ENCODE data around the gene C16orf92.

Gene C16orf92

DNA sequence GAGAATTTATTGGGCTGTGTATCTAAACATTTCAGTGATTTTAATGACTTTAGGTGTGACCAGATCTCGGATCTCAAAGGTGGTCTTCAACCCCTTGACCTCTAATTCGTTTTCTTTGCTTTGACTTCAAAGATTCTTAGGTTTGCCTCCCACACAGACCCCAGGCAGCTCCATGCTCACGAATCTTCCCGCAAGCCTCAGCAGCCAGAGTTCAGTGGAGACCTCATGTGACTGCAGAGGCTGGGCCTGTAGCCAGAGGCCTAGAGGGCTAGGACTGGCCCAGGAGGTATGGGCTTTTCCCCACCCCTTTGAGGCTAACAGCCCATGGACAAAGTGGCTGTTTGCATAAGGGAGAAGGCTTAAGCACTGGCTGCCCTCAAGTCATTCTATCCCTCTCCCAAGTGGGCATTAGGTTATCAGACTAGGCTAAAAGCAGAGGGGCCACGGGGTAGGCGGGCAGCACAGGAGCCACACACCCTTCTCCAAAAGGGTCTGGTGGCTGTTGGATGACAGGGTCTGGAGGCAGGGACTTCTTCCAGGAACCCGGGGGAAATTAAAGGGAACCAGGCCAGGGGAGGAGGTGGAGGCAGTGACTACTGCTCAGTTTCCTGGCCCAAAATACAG lies 30.5 kb upstream of the C16orf92 start:
- no peak overlapping the region for H3K27ac ChIP-seq (ENCODE audit: low read length)
- TF ChIP-seq CTCF (IDR thresholded peaks at IDR 0.05; ENCODE audit: borderline replicate concordance, extremely low read depth, low read length, poor library complexity, severe bottlenecking): no peak
- TF ChIP-seq EZH2 (IDR thresholded peaks at IDR 0.05; ENCODE audit: borderline replicate concordance, low read depth, low read length, severe bottlenecking): no peak
- peaks cover 33% of the 10 kb centered on the region for H3K4me1 ChIP-seq (ENCODE audit: insufficient read depth, low read length)

GRCh38 chr16:29993191-29993902 lies 29.7 kb upstream of the C16orf92 start:
- Histone ChIP-seq H4K20me1 (ENCODE audit: insufficient read depth, low read length) (peaks cover 6% of the 10 kb centered on the region), H3K4me2 (ENCODE audit: insufficient read depth, low read length) (peak overlapping the region; percentile 91; the same call in 1 of the 2 replicates), H3K36me3 (ENCODE audit: insufficient read depth, low read length) (peaks cover 79% of the 10 kb centered on the region), H3K4me1 (ENCODE audit: insufficient read depth, low read length) (peaks cover 37% of the 10 kb centered on the region), H3K27ac (ENCODE audit: low read length) (peak overlapping the region; percentile 98), H3K27me3 (ENCODE audit: insufficient read depth, low read length, poor library complexity) (no peaks in the 10 kb centered on the region), H3K4me3 (ENCODE audit: low read depth in 1 of 2, low read length in 2 of 2) (no peak overlapping the region), H3K9me3 (ENCODE audit: insufficient read depth, low read length, severe bottlenecking) (no peaks in the 10 kb centered on the region), H3K79me2 (ENCODE audit: insufficient read depth, low read length) (peaks cover 42% of the 10 kb centered on the region), H2AFZ (ENCODE audit: low read depth, low read length) (no peak overlapping the region), H3K9ac (ENCODE audit: low read depth, low read length) (peak overlapping the region; percentile 84; the same call in 1 of the 2 replicates)
- TF ChIP-seq EZH2 (IDR thresholded peaks at IDR 0.05; ENCODE audit: borderline replicate concordance, low read depth, low read length, severe bottlenecking) (no peak), CTCF (IDR thresholded peaks at IDR 0.05; ENCODE audit: borderline replicate concordance, extremely low read depth, low read length, poor library complexity, severe bottlenecking) (no peak)
- ATAC-seq (ENCODE audit: insufficient read depth, low read depth): no peak
- DNase-seq: no peak

More for the DNA sequence above, 30.5 kb upstream of the C16orf92 start:
- no peak overlapping the region for H3K4me3 ChIP-seq (ENCODE audit: low read depth in 1 of 2, low read length in 2 of 2)
- no peaks in the 10 kb centered on the region for H3K9me3 ChIP-seq (ENCODE audit: insufficient read depth, low read length, severe bottlenecking)
- H3K9ac ChIP-seq (ENCODE audit: low read depth, low read length): no peak overlapping the region
- ATAC-seq (ENCODE audit: insufficient read depth, low read depth): no peak
- no peak overlapping the region for H2AFZ ChIP-seq (ENCODE audit: low read depth, low read length)
- no peak overlapping the region for H3K4me2 ChIP-seq (ENCODE audit: insufficient read depth, low read length)
- peaks cover 11% of the 10 kb centered on the region for H4K20me1 ChIP-seq (ENCODE audit: insufficient read depth, low read length)
- H3K27me3 ChIP-seq (ENCODE audit: insufficient read depth, low read length, poor library complexity): no peaks in the 10 kb centered on the region
- DNase-seq: no peak
- H3K36me3 ChIP-seq (ENCODE audit: insufficient read depth, low read length): peaks cover 80% of the 10 kb centered on the region
- H3K79me2 ChIP-seq (ENCODE audit: insufficient read depth, low read length): peaks cover 37% of the 10 kb centered on the region

DNA sequence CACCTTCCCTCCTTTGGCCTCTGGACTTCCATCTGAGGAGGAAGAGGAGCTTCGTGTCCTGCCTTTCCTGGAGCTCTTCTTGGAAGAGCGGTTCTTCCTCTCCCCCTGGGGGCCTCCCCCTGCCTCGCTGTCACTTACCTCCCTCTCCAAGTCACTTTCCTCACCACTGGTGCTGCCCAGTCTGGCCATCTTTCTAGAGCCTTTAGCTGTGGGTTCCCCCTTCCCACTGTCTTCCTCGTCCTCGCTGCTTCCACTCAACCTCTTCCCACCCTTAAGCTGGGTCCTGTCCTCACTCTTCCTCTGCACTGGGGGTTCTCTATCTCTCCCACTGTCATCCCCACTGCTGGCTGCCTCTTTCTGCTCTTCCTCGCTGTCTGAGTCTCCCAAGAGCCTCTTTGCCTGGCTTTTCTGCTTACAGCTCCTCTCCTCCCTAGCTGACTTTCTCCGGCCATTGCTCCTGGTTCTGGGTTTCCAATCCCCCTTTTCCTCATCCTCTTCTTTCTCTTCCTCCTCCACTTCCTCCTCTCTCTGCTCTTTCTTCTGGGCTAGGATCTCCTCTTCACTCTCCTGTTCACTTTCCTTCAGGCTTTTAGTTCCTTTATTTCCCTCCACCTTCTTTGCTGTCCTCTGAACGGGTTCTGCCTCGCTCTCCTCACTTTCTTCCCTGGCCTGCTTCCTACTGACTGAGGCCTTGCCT lies 28.9 kb upstream of the C16orf92 start:
- H3K27me3 ChIP-seq (ENCODE audit: insufficient read depth, low read length, poor library complexity): no peaks in the 10 kb centered on the region
- H3K4me3 ChIP-seq (ENCODE audit: low read depth in 1 of 2, low read length in 2 of 2): peak overlapping the region in 1 of 2 experiments; percentile 96; a peak in 3 of 4 replicates
- peaks cover 74% of the 10 kb centered on the region for H3K36me3 ChIP-seq (ENCODE audit: insufficient read depth, low read length)
- no peaks in the 10 kb centered on the region for H3K9me3 ChIP-seq (ENCODE audit: insufficient read depth, low read length, severe bottlenecking)
- peak overlapping the region; percentile 84 for H3K9ac ChIP-seq (ENCODE audit: low read depth, low read length)
- H3K27ac ChIP-seq (ENCODE audit: low read length): peak overlapping the region; percentile 98
- H3K79me2 ChIP-seq (ENCODE audit: insufficient read depth, low read length): peaks cover 42% of the 10 kb centered on the region
- DNase-seq (no peak), ATAC-seq (ENCODE audit: insufficient read depth, low read depth) (no peak)
- peak overlapping the region; percentile 91 for H3K4me2 ChIP-seq (ENCODE audit: insufficient read depth, low read length)
- peaks cover under 1% of the 10 kb centered on the region; the same call in 1 of the 2 replicates for H4K20me1 ChIP-seq (ENCODE audit: insufficient read depth, low read length)
- TF ChIP-seq EZH2 (IDR thresholded peaks at IDR 0.05; ENCODE audit: borderline replicate concordance, low read depth, low read length, severe bottlenecking) (no peak), CTCF (IDR thresholded peaks at IDR 0.05; ENCODE audit: borderline replicate concordance, extremely low read depth, low read length, poor library complexity, severe bottlenecking) (no peak)
- peaks cover 37% of the 10 kb centered on the region for H3K4me1 ChIP-seq (ENCODE audit: insufficient read depth, low read length)
- H2AFZ ChIP-seq (ENCODE audit: low read depth, low read length): no peak overlapping the region

Data from DND-41 (cell line).